H9 (cell line): Measurements from ENCODE around the gene RND3. TPM values are rescaled to one million over a fixed set of nuclear protein-coding genes. Genes with fewer than 3 reads are reported as not detected.

ENCODE experiments used
- DNase-seq: peaks from one replicate; pipeline ENCODE4 v3.0.0-alpha.2; 2017
- H2AFZ ChIP-seq: one replicate; pipeline ENCODE4 v1.6.1; 2013; ENCODE audit warnings: mild to moderate bottlenecking, low read length, control low read depth, moderate library complexity
- H2AK5ac ChIP-seq: 2 replicates; pipeline ENCODE4 v1.6.1; 2013; ENCODE audit warnings: low read length, control low read depth, mixed read lengths; ENCODE audit not compliant: insufficient read length
- H2BK120ac ChIP-seq: one replicate; pipeline ENCODE4 v1.6.1; 2013; ENCODE audit warnings: low read depth, mild to moderate bottlenecking, low read length, control low read depth, inconsistent platforms; ENCODE audit not compliant: poor library complexity, severe bottlenecking
- H2BK12ac ChIP-seq: 2 replicates; pipeline ENCODE4 v1.6.1; 2013; ENCODE audit warnings: low read length, control low read depth, mixed read lengths, low read depth; ENCODE audit not compliant: insufficient read length
- H2BK15ac ChIP-seq: 2 replicates; pipeline ENCODE4 v1.6.1; 2013; ENCODE audit warnings: low read depth, low read length, control low read depth
- H2BK20ac ChIP-seq: one replicate; pipeline ENCODE4 v1.6.1; 2013; ENCODE audit warnings: low read depth, mild to moderate bottlenecking, low read length, control low read depth, inconsistent platforms; ENCODE audit not compliant: poor library complexity, severe bottlenecking
- H2BK5ac ChIP-seq: 2 replicates; pipeline ENCODE4 v1.6.1; 2013; ENCODE audit warnings: low read length, control low read depth, mixed read lengths; ENCODE audit not compliant: insufficient read length
- H3K14ac ChIP-seq: 2 replicates; pipeline ENCODE4 v1.6.1; 2013; ENCODE audit warnings: low read length, control low read depth; ENCODE audit not compliant: insufficient read depth
- H3K18ac ChIP-seq: 2 replicates; pipeline ENCODE4 v1.6.1; 2013; ENCODE audit warnings: low read depth, mild to moderate bottlenecking, mixed read lengths, low read length, control low read depth; ENCODE audit not compliant: insufficient read length
- H3K23ac ChIP-seq: 2 replicates; pipeline ENCODE4 v1.6.1; 2013; ENCODE audit warnings: low read length, control low read depth, mixed read lengths, low read depth; ENCODE audit not compliant: insufficient read length
- H3K23me2 ChIP-seq: 2 replicates; pipeline ENCODE4 v1.6.1; 2013; ENCODE audit warnings: low read depth, mild to moderate bottlenecking, mixed read lengths, low read length, control low read depth; ENCODE audit not compliant: insufficient read length, poor library complexity, severe bottlenecking
- H3K27ac ChIP-seq: 2 replicates; pipeline ENCODE4 v1.5.1; 2013; ENCODE audit warnings: low read length, control low read depth, mixed read lengths, low read depth; ENCODE audit not compliant: insufficient read length
- H3K27me3 ChIP-seq: 2 replicates; pipeline ENCODE4 v1.6.1; 2013; ENCODE audit warnings: low read length, control low read depth, inconsistent platforms; ENCODE audit not compliant: insufficient read depth
- H3K4ac ChIP-seq: 2 replicates; pipeline ENCODE4 v1.6.1; 2013; ENCODE audit warnings: low read depth, mild to moderate bottlenecking, control low read depth, inconsistent platforms, low read length, moderate library complexity
- H3K4me1 ChIP-seq: 2 replicates; pipeline ENCODE4 v1.6.1; 2013; ENCODE audit warnings: low read length, control low read depth, inconsistent platforms; ENCODE audit not compliant: insufficient read depth
- H3K4me2 ChIP-seq: 2 replicates; pipeline ENCODE4 v1.6.1; 2013; ENCODE audit warnings: low read length, control low read depth, mixed read lengths; ENCODE audit not compliant: insufficient read length, insufficient read depth
- H3K56ac ChIP-seq: 2 replicates; pipeline ENCODE4 v1.6.1; 2013; ENCODE audit warnings: low read depth, mild to moderate bottlenecking, mixed read lengths, low read length, control low read depth; ENCODE audit not compliant: insufficient read length
- H3K79me1 ChIP-seq: 2 replicates; pipeline ENCODE4 v1.6.1; 2013; ENCODE audit warnings: low read depth, mild to moderate bottlenecking, moderate library complexity, low read length, control low read depth, inconsistent platforms; ENCODE audit not compliant: insufficient read depth, poor library complexity, severe bottlenecking
- H3K79me2 ChIP-seq: 2 replicates; pipeline ENCODE4 v1.6.1; 2013; ENCODE audit warnings: low read length, control low read depth, inconsistent platforms; ENCODE audit not compliant: insufficient read depth
- H3K9ac ChIP-seq: 2 replicates; pipeline ENCODE4 v1.6.1; 2013; ENCODE audit warnings: low read length, control low read depth, mixed read lengths; ENCODE audit not compliant: insufficient read length; ENCODE audit errors: extremely low read depth
- H3K9me3 ChIP-seq: one replicate; pipeline ENCODE4 v1.6.1; 2013; ENCODE audit warnings: low read depth, low read length, inconsistent platforms; ENCODE audit not compliant: control insufficient read depth
- H3T11ph ChIP-seq: one replicate; pipeline ENCODE4 v1.6.1; 2013; ENCODE audit warnings: mild to moderate bottlenecking, low read length, control low read depth, inconsistent platforms
- H4K20me1 ChIP-seq: one replicate; pipeline ENCODE4 v1.6.1; 2013; ENCODE audit not compliant: control insufficient read depth, insufficient read length, insufficient read depth
- H4K5ac ChIP-seq: 2 replicates; pipeline ENCODE4 v1.6.1; 2013; ENCODE audit warnings: low read depth, mild to moderate bottlenecking, mixed read lengths, low read length, control low read depth; ENCODE audit not compliant: insufficient read length
- H4K8ac ChIP-seq: replicated peaks from 2 replicates; pipeline ENCODE4 v1.6.1; 2013; ENCODE audit warnings: low read length, control low read depth, mixed read lengths, low read depth; ENCODE audit not compliant: insufficient read length
- H4K91ac ChIP-seq: 2 replicates; pipeline ENCODE4 v1.6.1; 2013; ENCODE audit warnings: low read depth, mild to moderate bottlenecking, moderate library complexity, mixed read lengths, low read length, control low read depth; ENCODE audit not compliant: insufficient read length
- H3K27ac Mint-ChIP-seq, 3 experiments: 2 replicates in 2 of 3; 3 replicates in 1 of 3; pipeline ENCODE4 v1.8.0; 2020 to 2021; ENCODE audit warnings: mixed read lengths in 3 of 3, mild to moderate bottlenecking in 1 of 3, moderate library complexity in 1 of 3
- H3K27me3 Mint-ChIP-seq: 2 replicates; pipeline ENCODE4 v1.8.0; 2021; ENCODE audit warnings: low read depth, mild to moderate bottlenecking, moderate library complexity, mixed read lengths
- H3K36me3 Mint-ChIP-seq, 3 experiments: 2 replicates in 2 of 3; 3 replicates in 1 of 3; pipeline ENCODE4 v1.8.0; 2020 to 2021; ENCODE audit warnings: low read depth in 3 of 3, mixed read lengths in 3 of 3; ENCODE audit not compliant: insufficient read depth in 1 of 3
- H3K4me1 Mint-ChIP-seq, 2 experiments: 2 replicates each; pipeline ENCODE4 v1.8.0; 2020; ENCODE audit warnings: mixed read lengths in 2 of 2
- H3K4me3 Mint-ChIP-seq, 2 experiments: 2 replicates in 1 of 2; 3 replicates in 1 of 2; pipeline ENCODE4 v1.8.0; 2020 to 2021; ENCODE audit warnings: mild to moderate bottlenecking in 2 of 2, mixed read lengths in 2 of 2, moderate library complexity in 1 of 2
- H3K9me3 Mint-ChIP-seq, 2 experiments: 2 replicates in 1 of 2; 3 replicates in 1 of 2; pipeline ENCODE4 v1.8.0; 2020; ENCODE audit warnings: mild to moderate bottlenecking in 2 of 2, mixed read lengths in 2 of 2, moderate library complexity in 1 of 2
- CTCF ChIP-seq: fragments of 200-600 bp; sonication (generic); conservative IDR thresholded peaks from 3 replicates; pipeline ENCODE4 v1.8.0; 2021; ENCODE audit warnings: antibody characterized with exemption, mild to moderate bottlenecking
- WGBS: extraction: QIAGEN DNeasy Blood & Tissue Kit; methylation state at CpG from one replicate; pipeline ENCODE4 v1.1.7; 2013; ENCODE audit warnings: missing lambda C conversion rate, low lambda C conversion rate, mixed read lengths; ENCODE audit not compliant: insufficient read length; ENCODE audit errors: extremely low coverage; 5-methylcytosine and 5-hydroxymethylcytosine counted together
- total RNA-seq: library from RNA; stranded (reverse); gene quantifications from 2 replicates; pipeline ENCODE4 v1.2.1, GENCODE V29; 2021

The RND3 gene
- total RNA-seq, 1 experiment from 2014 or later: 62.6 TPM

DNA sequence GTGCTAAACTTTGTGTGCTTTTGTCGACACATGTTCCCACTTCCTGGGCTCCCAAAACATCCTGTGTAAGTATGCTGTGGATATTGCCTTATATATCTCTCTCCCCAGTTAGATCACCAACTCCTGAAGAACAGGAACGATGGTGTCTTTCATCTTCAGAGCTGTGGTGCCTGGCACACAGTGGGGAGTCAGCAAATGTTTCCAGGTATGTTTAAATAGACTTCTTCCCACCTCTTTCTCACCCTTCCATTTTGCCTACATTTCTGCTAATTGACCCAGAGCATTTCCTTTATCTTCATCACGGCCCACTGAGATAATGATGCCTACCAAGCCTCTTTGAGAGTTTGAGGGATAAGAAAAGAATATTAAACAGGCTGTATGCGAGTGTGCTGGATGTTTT, 60.7 kb downstream of the RND3 start:
- no peak overlapping the region for H4K91ac ChIP-seq
- H2BK15ac ChIP-seq: no peak overlapping the region
- no peaks in the 10 kb centered on the region for H3K23me2 ChIP-seq
- no peak for TF ChIP-seq CTCF
- no peaks in the 10 kb centered on the region for H3K79me1 ChIP-seq
- Mint-ChIP-seq H3K4me1 (peaks cover 32 to 39% of the 10 kb centered on the region in 2 experiments), H3K9me3 (no peaks in the 10 kb centered on the region), H3K27me3 (no peaks in the 10 kb centered on the region), H3K27ac (no peak overlapping the region), H3K4me3 (no peak overlapping the region; a peak in 1 of 5 replicates), H3K36me3 (no peaks in the 10 kb centered on the region)
- H3K18ac ChIP-seq: no peak overlapping the region
- H2AK5ac ChIP-seq: no peak overlapping the region
- no peaks in the 10 kb centered on the region for H3K79me2 ChIP-seq
- H2BK12ac ChIP-seq: no peak overlapping the region
- no peak overlapping the region for H3T11ph ChIP-seq
- no peaks in the 10 kb centered on the region; the same call in 1 of the 2 replicates for H3K4me1 ChIP-seq
- H3K27me3 ChIP-seq: no peaks in the 10 kb centered on the region
- H3K27ac ChIP-seq: no peak overlapping the region
- H3K23ac ChIP-seq: no peak overlapping the region
- no peak overlapping the region for H3K4me2 ChIP-seq
- no peak overlapping the region for H3K14ac ChIP-seq
- H2BK20ac ChIP-seq: no peak overlapping the region
- no peak overlapping the region for H3K56ac ChIP-seq
- H4K8ac ChIP-seq: no peak overlapping the region
- no peaks in the 10 kb centered on the region for H3K9me3 ChIP-seq
- H4K20me1 ChIP-seq: no peaks in the 10 kb centered on the region
- H2AFZ ChIP-seq: no peak overlapping the region
- no peak overlapping the region for H2BK5ac ChIP-seq
- H3K9ac ChIP-seq: no peak overlapping the region
- no peak overlapping the region for H2BK120ac ChIP-seq
- H3K4ac ChIP-seq: no peak overlapping the region
- H4K5ac ChIP-seq: no peak overlapping the region
- no CpG with 5 or more reads among the region's 4 CpGs for WGBS
- no peak for DNase-seq
